HepG2 (cell line): Measurements from ENCODE around the gene SEPTIN5. TPM values are rescaled to one million over a fixed set of nuclear protein-coding genes. Genes with fewer than 3 reads are reported as not detected.
A peak's percentile ranks its signal among the peaks of the same experiment; 100 is the strongest.

ENCODE experiments used
- ATF3 ChIP-seq: sonication (generic); formaldehyde crosslinking; IDR thresholded peaks from 2 replicates; pipeline ENCODE4 v1.4.0; 2020; ENCODE audit warnings: missing genetic modification reagents
- DMTF1 ChIP-seq: sonication (generic); formaldehyde crosslinking; IDR thresholded peaks from 2 replicates; pipeline ENCODE4 v1.4.0; 2020; ENCODE audit warnings: mild to moderate bottlenecking, missing genetic modification reagents
- FOXJ3 ChIP-seq: sonication (generic); formaldehyde crosslinking; IDR thresholded peaks from 2 replicates; pipeline ENCODE4 v1.4.0; 2020; ENCODE audit warnings: missing genetic modification reagents, mild to moderate bottlenecking, borderline replicate concordance
- HNRNPH1 ChIP-seq: fragments of 200-400 bp; formaldehyde crosslinking; optimal IDR thresholded peaks from 2 replicates; pipeline ENCODE3; 2017; ENCODE audit warnings: mild to moderate bottlenecking, low read depth, low read length
- HNRNPK ChIP-seq: fragments of 200-400 bp; formaldehyde crosslinking; IDR thresholded peaks from 2 replicates; pipeline ENCODE4 v1.6.1; 2018; ENCODE audit warnings: low read length, low read depth, moderate library complexity, mild to moderate bottlenecking; ENCODE audit not compliant: poor library complexity, severe bottlenecking
- ISL2 ChIP-seq: sonication (generic); formaldehyde crosslinking; IDR thresholded peaks from 2 replicates; pipeline ENCODE4 v1.5.0; 2020; ENCODE audit warnings: missing genetic modification reagents
- KLF6 ChIP-seq: IDR thresholded peaks from 2 replicates; pipeline ENCODE4 v1.8.0; 2016; ENCODE audit warnings: missing biosample characterization, missing genetic modification reagents
- MBNL3 ChIP-seq: fragments of 250-450 bp; sonication (Bioruptor Pico); conservative IDR thresholded peaks from 2 replicates; pipeline ENCODE4 v1.8.0; 2022; ENCODE audit warnings: mild to moderate bottlenecking, inconsistent platforms
- MEIS1 ChIP-seq: sonication (generic); formaldehyde crosslinking; IDR thresholded peaks from 2 replicates; pipeline ENCODE4 v1.9.0; 2021; ENCODE audit warnings: mild to moderate bottlenecking, missing genetic modification reagents, moderate library complexity, borderline replicate concordance
- MXI1 ChIP-seq: IDR thresholded peaks from 3 replicates; pipeline ENCODE4 v1.6.1; 2012; ENCODE audit warnings: low read depth, low read length, inconsistent platforms, borderline replicate concordance
- PAX8 ChIP-seq: sonication (generic); formaldehyde crosslinking; IDR thresholded peaks from 2 replicates; pipeline ENCODE4 v1.8.0; 2022; ENCODE audit warnings: mild to moderate bottlenecking, missing genetic modification reagents, borderline replicate concordance
- SALL1 ChIP-seq: sonication (generic); formaldehyde crosslinking; IDR thresholded peaks from 2 replicates; pipeline ENCODE4 v1.8.0; 2022; ENCODE audit warnings: mild to moderate bottlenecking, missing genetic modification reagents
- SSRP1 ChIP-seq: IDR thresholded peaks from 2 replicates; pipeline ENCODE4 v1.6.1; 2016; ENCODE audit warnings: control low read depth
- STAG1 ChIP-seq: sonication (generic); formaldehyde crosslinking; IDR thresholded peaks from 2 replicates; pipeline ENCODE4 v1.4.0; 2020; ENCODE audit warnings: missing genetic modification reagents
- XRCC5 ChIP-seq: fragments of 200-400 bp; formaldehyde crosslinking; optimal IDR thresholded peaks from 2 replicates; pipeline ENCODE3; 2017; ENCODE audit warnings: mild to moderate bottlenecking, low read length
- ZBTB38 ChIP-seq: sonication (generic); formaldehyde crosslinking; IDR thresholded peaks from 2 replicates; pipeline ENCODE4 v1.5.1; 2020; ENCODE audit warnings: mild to moderate bottlenecking, missing genetic modification reagents
- ZBTB7B ChIP-seq: sonication (generic); formaldehyde crosslinking; IDR thresholded peaks from 2 replicates; pipeline ENCODE4 v1.4.0; 2020; ENCODE audit warnings: missing genetic modification reagents
- ZFP91 ChIP-seq: sonication (generic); formaldehyde crosslinking; IDR thresholded peaks from 2 replicates; pipeline ENCODE4 v1.9.0; 2022; ENCODE audit warnings: missing genetic modification reagents, mild to moderate bottlenecking, borderline replicate concordance
- ZNF33A ChIP-seq: sonication (generic); formaldehyde crosslinking; IDR thresholded peaks from 2 replicates; pipeline ENCODE4 v1.5.1; 2020; ENCODE audit warnings: missing genetic modification reagents, mild to moderate bottlenecking, moderate library complexity, borderline replicate concordance
- ZNF737 ChIP-seq: sonication (generic); formaldehyde crosslinking; IDR thresholded peaks from 2 replicates; pipeline ENCODE4 v1.5.0; 2020; ENCODE audit warnings: missing genetic modification reagents, mild to moderate bottlenecking, borderline replicate concordance
- polyA plus RNA-seq, 8 experiments: library from polyadenylated mRNA; depleted of rRNA in 3 of 8; stranded (reverse) in 7 of 8; unstranded in 1 of 8; fragments of >200 nt; fragmentation: Illumina TruSeq in 4 of 8; extraction: Trizol in 4 of 8; gene quantifications; 2 replicates each; pipeline versions ENCODE4 v1.2.1 to v1.2.3, GENCODE V29; 2011 to 2016; ENCODE audit warnings: low read depth in 4 of 8, missing spikeins in 1 of 8, mixed read lengths in 1 of 8; ENCODE audit not compliant: insufficient read depth in 1 of 8
- total RNA-seq, 5 experiments: library from RNA; depleted of rRNA; stranded (reverse); fragments of >200 nt; fragmentation: Illumina TruSeq; extraction: Trizol; gene quantifications; 2 replicates each; pipeline ENCODE4 v1.2.3, GENCODE V29; 2016; ENCODE audit warnings: low read depth in 1 of 5
- TF ChIP-seq, protein P1 (sequence below): sonication (generic); formaldehyde crosslinking; IDR thresholded peaks from 2 replicates; pipeline ENCODE4; 2020; ENCODE audit warnings: missing genetic modification reagents, mild to moderate bottlenecking, borderline replicate concordance

Gene SEPTIN5
- total and polyA plus RNA-seq, 2 of the 13 experiments (the other 11 are each of a cell fraction or from before 2014, with no cell fraction given), result 0.33 TPM; not detected in 1

DNA sequence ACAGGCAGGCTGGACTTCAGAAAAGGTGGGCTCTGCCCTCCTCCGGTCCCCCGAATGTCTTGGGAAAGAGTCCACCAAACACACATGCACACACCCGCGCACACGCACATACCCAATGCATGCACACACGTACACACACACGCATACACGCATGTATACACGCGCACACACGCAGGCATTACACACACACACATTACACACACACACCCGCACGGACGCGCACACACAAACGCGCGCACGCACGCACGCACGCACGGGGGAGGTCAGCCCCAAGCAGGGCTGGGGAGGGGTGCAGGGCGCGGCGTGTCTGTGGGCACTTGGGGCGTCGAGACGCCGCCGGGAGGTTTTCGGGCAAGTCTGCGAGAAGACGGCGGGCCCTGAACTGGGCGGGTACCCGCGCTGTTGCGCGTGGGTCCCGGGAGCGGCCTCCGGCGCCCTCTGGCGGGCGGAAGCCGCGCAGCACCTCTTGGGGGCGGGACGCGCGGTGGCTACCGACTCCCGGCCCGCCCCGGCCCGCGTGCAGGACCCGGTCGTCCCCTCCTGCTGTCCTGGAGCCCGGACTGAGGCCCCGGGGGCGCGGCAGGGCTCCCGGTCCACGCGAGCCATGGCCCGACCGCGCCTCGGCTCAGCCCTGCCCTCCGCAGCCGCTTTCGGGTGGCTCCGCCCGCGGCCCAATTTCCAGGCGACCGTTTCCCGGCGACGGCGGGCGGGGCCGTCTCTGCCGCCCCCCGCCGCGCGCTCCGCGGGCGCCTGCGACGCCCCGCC is 3.6 kb downstream of the SEPTIN5 start (continued):
- TF ChIP-seq ZBTB7B (CRISPR knock-in tag) (no peak), XRCC5 (peak; percentile 43), MXI1 (0 out of 3 replicates have a peak, but pooled peaks have one; percentile 21), FOXJ3 (CRISPR knock-in tag) (no peak), DMTF1 (no peak), ZNF737 (CRISPR knock-in tag) (no peak), ATF3 (no peak), STAG1 (CRISPR knock-in tag) (peak; percentile 79), SALL1 (CRISPR knock-in tag) (peak; percentile 66; the same call in 1 of the 2 replicates), KLF6 (CRISPR knock-in tag) (no peak), MEIS1 (0 out of 2 replicates have a peak, but pooled peaks have one; percentile 40), MBNL3 (no peak), SSRP1 (no peak), ZFP91 (CRISPR knock-in tag) (peak; percentile 24; the same call in 1 of the 2 replicates), ISL2 (CRISPR knock-in tag) (no peak), HNRNPH1 (no peak), ZBTB38 (CRISPR knock-in tag) (peak; percentile 31; the same call in 1 of the 2 replicates), ZNF33A (no peak), PAX8 (CRISPR knock-in tag) (no peak), HNRNPK (no peak)
- TF ChIP-seq, protein P1, sequence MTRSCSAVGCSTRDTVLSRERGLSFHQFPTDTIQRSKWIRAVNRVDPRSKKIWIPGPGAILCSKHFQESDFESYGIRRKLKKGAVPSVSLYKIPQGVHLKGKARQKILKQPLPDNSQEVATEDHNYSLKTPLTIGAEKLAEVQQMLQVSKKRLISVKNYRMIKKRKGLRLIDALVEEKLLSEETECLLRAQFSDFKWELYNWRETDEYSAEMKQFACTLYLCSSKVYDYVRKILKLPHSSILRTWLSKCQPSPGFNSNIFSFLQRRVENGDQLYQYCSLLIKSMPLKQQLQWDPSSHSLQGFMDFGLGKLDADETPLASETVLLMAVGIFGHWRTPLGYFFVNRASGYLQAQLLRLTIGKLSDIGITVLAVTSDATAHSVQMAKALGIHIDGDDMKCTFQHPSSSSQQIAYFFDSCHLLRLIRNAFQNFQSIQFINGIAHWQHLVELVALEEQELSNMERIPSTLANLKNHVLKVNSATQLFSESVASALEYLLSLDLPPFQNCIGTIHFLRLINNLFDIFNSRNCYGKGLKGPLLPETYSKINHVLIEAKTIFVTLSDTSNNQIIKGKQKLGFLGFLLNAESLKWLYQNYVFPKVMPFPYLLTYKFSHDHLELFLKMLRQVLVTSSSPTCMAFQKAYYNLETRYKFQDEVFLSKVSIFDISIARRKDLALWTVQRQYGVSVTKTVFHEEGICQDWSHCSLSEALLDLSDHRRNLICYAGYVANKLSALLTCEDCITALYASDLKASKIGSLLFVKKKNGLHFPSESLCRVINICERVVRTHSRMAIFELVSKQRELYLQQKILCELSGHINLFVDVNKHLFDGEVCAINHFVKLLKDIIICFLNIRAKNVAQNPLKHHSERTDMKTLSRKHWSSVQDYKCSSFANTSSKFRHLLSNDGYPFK (CRISPR knock-in tag), result 0 out of 2 replicates have a peak, but pooled peaks have one; percentile 39
